Right kidney (tissue), 1 donor: ENCODE measurements around the gene MYO16.
"Not testable (repeated sequence)": the region's sequence is repeated elsewhere in the genome, so short reads cannot be mapped to it uniquely, and the experiment has no call there.

Experiments
- DNase-seq: peaks from one replicate; pipeline ENCODE4 v3.0.0-alpha.2; 2016

MYO16 gene

DNA sequence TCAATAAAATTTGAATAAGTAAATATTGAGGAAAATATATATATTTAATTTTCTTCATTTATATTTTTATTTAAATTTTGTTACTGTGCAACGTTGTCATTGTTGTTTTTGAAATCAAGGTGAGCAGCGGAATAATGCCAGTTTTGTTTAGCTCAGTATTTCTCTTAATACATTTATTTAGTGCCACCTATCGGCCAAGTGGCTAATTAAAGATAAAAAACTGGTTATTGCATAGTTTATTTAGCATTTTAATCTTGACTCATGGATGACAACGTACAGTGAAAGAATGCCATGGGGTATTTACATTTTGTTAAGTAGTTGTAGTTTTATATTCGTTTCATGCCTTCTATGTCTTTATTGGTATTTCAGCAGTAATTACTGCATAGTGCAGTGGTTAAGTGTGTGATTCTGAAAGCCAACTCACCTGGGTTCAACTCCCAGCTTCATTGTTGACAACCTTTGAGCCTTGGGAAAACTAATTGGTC is 265.9 kb downstream of the MYO16 start:
- no peak for DNase-seq

GRCh38 chr13:108897955-108898354 is 268.5 kb downstream of the MYO16 start:
- no peak for DNase-seq

GRCh38 chr13:108902405-108903155 is 273.2 kb downstream of the MYO16 start:
- DNase-seq: no peak

- DNase-seq: no peak
Observed at GRCh38 chr13:108903613-108904012, 274.2 kb downstream of the MYO16 start.

- no peak for DNase-seq
Observed at GRCh38 chr13:108911807-108912206, 282.4 kb downstream of the MYO16 start.

DNA sequence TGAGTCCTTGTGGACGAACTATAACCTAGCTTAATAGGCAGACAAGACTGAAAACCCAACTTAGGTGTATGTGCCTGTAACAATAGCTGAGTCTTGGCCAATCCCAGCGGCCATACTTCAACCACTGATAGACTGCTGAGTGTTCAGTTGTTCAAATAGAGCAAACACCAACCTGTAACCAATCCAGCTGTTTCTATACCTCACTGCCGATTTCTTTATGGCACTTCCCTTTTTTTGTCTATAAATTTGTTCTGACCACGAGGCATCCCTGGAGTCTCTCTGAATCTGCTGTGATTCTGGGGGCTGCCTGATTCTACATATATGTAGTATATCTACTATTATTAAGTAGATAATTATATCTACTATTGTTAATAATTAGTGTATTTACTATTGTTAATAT is 284.3 kb downstream of the MYO16 start:
- not testable (repeated sequence) for DNase-seq

DNA sequence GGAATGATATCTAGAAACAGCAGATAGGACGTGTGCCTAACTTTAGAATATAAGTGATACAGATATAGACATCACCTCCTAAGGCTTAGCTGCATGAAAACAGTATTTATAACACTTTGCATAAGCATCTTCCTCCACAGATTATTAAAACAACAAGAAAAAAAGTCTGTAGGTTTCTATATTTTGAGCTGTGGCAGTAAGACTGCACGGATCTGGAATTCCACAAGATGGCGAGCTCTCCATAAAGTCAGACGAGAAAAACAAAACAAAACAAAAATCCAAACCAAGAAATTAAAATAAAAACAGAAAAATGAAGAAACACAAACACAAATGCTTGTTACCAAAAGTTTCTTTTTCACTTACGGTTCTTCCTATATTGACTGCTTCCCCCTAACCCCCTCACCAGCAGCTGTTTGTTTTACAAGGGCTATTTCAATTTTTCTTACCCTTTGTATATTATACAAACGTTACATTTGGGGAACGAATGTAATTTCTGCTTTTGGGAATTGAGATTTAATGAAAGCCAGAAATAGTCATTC is 285.8 kb downstream of the MYO16 start:
- no peak for DNase-seq

DNA sequence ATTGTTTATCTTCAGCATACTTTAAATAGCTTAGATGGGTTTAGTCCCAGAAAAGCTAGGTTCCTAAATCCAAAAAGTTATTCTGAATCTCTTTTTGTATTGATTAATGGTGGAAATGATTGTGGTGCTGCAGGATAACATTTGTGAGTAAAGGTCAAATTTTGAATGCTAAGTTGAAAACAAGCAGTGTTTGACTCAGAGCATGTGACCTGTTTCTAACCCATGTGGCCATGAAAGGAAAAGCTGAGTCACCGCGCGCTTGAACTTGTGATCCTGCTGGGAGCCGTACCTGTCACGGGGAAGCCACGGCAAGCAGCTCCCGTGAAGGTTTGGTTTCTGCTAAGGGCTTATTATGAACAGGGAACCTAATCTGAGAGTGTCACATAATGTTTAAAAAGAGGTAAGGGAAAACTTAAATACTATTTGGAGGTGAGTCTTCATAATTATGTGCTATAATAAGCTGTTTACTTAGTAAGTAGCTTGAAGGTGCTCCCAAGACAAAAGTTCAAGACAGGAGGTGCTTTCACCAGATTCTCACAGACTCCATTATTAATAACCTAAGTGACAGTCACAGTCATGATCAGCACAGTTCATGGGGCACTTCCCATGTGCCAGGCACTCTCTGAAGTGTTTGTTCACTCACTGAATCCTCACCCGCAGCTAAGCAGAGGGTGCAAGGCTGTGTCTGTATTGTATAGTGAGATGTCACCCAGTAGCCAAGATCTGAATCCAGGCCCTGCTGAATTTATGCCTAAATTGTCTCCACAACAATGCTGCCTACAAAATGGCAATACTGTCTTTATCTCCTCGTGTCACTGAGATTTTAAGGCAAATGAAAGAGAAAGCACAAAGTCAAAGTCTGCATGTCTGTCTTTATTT is 286.5 kb downstream of the MYO16 start:
- no peak for DNase-seq

DNA sequence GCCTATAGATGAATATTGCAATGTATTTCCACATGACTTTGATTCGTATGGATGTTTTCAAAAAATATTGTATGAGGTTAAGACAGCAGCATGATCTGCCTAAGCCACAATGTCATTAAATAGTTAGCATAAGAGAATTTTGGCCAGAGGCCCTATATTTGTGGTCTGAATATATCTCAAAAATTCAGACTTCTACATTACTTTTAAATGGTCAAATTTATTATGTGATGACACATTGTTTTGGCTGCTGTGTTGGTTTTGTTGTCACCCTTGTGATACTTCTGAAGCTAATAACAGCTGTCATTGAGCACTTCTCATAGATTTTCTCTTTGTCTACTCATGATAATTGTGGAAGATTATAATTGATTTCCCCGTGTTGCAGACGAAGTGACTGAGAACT is 288.2 kb downstream of the MYO16 start:
- DNase-seq: no peak

DNA sequence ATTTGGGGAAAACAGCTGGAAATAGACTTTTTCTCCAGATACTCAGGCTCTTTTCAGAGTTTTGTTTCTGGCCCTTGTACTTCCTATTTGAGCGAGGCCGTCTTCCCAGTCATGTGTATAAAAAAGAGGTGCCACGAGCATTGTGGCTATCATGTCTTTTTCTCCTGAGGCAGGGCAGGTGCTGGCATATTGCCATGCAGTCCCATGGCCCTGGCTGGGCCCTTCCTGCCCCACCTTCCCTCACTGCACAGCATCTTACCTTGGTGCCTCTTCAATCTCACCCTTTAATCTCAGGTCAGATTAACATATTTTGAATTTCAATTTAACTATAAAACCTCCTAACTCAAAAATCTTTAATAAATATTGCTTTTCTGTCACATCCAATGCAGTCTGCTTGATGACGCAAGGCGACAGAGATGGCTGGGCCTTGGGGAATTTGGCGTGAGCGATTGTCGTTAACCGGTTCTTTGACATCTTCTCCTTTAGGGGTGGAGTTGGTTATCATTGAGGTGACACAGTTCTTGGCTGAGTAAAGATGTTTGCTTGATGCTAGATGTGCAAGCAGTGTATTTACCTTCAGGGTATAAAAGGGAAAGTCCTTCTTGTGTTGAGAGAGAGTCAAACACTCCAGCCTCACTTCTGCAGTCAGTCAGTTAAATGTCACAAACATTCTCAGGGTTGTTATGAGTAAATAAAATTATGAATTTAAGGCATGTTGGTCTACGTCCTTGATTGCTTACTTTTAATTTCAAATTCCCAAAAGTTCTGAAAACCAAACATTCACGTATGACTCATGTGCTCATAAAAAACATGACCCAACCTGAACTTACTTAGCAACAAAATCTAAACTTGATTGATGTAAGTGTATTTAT is 289.9 kb downstream of the MYO16 start:
- no peak for DNase-seq

DNA sequence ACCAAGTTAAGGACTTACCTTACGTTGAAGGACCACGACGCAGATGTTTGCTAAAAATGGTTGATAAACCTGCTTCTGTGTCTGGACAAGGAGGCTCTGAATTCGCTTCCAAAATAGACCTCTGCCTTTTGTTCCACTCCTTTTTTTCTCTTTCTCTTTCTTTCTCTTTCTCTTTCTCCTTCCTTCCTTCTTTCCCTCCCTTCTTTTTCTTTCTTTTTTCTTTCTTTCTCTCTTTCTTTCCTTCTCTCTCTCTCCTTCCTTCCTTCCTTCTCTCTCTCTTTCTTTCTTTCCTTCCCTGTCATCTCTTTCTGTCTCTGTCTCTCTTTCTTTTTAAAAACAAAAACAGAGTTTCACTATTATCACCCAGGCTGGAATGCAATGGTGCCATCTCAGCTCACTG is 290.7 kb downstream of the MYO16 start:
- no peak for DNase-seq

GRCh38 chr13:108921238-108921637 is 291.8 kb downstream of the MYO16 start:
- no peak for DNase-seq

DNA sequence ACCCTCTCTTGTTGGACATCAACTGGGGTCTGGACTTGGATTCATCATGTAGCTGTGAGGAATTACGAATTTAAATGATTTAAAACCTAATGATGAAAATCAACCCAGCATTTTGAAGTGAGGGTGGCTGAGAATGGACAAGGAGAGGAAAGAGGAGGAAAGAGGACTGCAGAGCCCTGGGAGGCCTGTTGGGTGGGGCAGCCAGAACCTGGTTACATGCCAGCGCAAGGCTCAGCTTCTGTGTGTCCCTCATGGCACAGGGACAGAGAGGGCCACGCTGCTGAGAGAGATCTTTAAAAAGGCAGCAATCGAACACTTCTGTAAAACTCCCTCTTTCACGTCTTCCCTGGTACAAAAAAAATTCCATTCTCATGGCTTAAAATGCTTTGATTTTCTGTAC is 292.7 kb downstream of the MYO16 start:
- DNase-seq: no peak

DNA sequence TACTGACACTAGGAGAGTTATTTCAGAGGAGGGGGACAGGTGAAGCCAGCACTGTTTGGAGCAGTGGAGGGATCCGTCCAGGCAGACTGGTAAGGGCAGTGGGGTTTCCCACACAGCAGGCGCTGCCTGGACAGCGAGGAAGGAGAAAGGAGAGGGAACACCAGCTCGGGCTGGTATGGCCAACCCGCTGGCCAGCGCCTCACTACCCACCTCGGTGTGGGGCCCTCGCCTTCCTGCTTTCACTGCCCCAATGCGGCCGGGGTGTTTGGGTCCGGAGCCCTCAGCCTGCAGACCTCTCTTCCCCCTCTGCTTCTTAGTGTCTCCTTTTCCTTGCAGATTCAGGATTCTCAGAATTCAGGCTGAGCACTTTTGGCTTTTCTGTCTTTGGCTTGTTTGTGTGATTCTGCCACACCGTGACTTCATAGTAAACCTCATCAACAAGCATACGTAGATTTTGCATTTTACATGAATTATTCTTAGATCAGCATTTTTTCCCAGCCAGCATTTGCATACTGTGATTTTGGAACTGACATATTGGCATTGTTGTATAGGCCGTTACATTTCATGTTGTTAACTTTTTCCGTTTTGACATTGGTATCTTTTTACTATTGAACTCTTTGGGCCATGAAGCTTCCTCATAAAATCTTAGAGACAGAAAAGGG is 294.1 kb downstream of the MYO16 start:
- no peak for DNase-seq

DNA sequence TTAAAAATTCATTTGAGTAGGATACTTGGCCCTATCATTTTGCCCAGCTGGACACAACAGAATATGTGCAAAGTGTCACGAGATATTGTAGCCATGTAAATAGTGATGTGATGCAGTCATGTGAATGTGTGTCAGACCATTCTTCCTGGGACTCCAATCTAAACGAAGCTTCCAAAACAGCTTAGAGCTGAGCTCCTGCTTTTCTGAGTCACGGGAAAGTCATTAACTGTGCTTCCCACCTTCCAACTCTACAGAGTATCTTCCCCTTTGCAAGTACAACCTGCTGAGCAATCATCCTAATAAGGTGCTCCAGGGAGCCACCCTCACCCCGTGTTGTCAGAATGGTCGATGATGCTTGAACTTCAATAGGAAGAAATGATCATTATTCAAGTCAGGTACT is 294.7 kb downstream of the MYO16 start:
- no peak for DNase-seq

- DNase-seq: no peak
Observed at GRCh38 chr13:108924541-108924940, 295.1 kb downstream of the MYO16 start.

DNA sequence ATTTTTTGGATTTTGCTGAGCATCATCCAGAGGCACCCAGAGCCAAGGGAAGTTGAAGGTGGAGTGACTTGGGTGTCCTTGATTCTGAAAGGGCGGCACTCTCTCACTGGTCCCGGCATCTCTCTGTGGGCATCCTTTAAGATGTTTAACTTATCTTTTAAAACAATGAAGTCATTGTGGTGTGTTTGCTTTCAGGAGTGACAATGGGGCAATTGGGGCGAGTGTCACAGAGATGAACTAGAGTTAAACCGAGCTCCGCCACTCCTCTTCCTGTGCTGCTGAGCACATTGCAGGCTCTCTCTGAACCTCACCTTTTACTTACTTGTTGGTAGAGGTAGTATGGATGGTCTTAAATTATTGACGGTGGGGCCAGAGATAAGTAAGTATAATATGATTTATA is 295.7 kb downstream of the MYO16 start:
- no peak for DNase-seq

DNA sequence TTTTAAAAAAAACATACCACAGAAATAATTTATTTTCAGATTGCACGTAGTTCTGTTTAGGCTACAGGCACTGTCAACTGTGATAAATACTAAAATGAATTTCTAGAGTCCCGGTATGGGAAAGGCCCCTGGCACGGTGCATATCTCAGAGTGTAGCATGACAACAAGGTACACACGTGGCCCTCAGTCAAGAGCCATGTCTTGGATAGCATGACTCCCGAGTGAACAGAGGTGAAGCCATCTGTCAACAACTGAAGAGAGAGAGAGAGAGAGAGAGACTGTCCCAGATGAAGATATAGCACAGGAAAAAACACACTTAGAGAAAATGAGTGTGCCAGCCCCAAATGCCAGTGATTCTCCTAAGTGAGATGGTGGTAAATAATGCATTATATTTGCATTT is 297.5 kb downstream of the MYO16 start:
- no peak for DNase-seq

DNA sequence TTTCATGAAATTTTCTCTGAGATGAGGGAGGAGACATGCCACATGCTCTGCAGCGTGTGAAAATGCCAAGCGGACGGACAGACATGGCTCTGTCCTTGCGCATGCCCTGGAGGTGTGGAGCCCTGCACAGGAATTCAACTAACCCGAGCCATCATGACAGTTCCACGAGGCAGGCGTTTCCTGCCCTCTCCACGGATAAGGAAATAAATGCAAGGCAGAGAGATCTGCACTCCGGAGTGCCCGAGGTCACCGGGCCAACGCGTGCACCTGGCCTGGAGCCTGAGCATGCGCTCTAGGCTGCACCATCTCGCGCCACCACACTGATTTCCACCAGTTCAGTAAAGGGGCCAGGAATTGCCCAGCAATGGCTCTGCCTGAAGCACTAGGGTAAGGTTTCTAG is 298.2 kb downstream of the MYO16 start:
- DNase-seq: no peak

- DNase-seq: no peak
Observed at GRCh38 chr13:108929532-108930206, 300.3 kb downstream of the MYO16 start.

- no peak for DNase-seq
Observed at GRCh38 chr13:108932196-108932595, 302.8 kb downstream of the MYO16 start.
